ENCODE measurements around the gene SDHB.

- no peak for TF ChIP-seq CTCF (IDR thresholded peaks at IDR 0.05)
- no peak for TF ChIP-seq EZH2 (IDR thresholded peaks at IDR 0.05; ENCODE audit: borderline replicate concordance, insufficient read depth, low read depth, low read length, poor library complexity, severe bottlenecking)
Measured at GRCh38 chr1:17047924-17048323, 5.9 kb downstream of the SDHB start.

Measured in B cell (primary cell).